Measurements from ENCODE around the gene MLST8.
"Not testable (repeated sequence)": the region's sequence is repeated elsewhere in the genome, so short reads cannot be mapped to it uniquely, and the experiment has no call there.

Gene MLST8

DNA sequence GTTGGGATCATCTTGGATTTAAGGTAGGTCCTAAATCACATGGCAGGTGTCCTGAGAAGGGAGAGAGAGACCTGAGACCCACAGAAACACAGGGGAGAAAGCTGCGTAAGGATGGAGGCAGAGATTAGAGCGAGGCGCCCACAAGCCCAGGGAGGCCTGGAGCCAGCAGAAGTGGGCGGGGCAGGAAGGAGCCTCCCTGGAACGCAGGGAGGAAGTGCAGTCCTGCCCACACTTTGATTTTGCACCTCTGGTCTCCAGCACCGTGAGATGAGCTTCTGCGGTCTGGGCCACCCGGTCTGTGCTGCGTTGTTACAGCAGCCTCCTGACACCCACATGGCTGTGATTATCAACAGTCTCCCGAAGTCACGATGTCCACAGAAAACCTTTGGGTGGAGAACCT is 37.3 kb downstream of the MLST8 start:
- in situ Hi-C loops (cut with MboI; ENCODE audit: low sequenced_read_pairs), result no loop called here

GRCh38 chr16:2243031-2243528 is 37.8 kb downstream of the MLST8 start:
- in situ Hi-C loops (cut with MboI; ENCODE audit: low sequenced_read_pairs), result no loop called here

DNA sequence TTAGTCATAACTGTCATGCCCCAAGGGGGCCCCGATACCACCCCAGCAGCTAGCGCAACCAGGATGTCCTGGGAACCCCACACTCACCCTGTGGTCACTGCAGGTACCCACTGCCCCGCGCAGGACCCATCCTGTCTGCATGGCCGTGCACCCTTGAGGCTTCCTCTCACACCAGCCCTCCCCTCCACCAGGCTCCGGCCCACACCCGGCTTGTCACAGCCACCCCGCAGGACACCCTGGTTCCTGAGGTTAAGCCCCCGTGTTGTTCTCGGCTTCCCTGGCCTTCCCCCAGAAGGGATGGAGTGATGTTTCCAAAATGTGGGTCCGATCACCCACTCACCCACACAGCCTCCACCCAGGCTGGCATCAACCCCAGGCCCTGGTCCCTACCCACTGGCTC is 38.5 kb downstream of the MLST8 start:
- in situ Hi-C loops (cut with MboI; ENCODE audit: low sequenced_read_pairs), result no loop called here

GRCh38 chr16:2244301-2244700 is 39.0 kb downstream of the MLST8 start:
- in situ Hi-C loops (cut with MboI; ENCODE audit: low sequenced_read_pairs), result no loop called here

DNA sequence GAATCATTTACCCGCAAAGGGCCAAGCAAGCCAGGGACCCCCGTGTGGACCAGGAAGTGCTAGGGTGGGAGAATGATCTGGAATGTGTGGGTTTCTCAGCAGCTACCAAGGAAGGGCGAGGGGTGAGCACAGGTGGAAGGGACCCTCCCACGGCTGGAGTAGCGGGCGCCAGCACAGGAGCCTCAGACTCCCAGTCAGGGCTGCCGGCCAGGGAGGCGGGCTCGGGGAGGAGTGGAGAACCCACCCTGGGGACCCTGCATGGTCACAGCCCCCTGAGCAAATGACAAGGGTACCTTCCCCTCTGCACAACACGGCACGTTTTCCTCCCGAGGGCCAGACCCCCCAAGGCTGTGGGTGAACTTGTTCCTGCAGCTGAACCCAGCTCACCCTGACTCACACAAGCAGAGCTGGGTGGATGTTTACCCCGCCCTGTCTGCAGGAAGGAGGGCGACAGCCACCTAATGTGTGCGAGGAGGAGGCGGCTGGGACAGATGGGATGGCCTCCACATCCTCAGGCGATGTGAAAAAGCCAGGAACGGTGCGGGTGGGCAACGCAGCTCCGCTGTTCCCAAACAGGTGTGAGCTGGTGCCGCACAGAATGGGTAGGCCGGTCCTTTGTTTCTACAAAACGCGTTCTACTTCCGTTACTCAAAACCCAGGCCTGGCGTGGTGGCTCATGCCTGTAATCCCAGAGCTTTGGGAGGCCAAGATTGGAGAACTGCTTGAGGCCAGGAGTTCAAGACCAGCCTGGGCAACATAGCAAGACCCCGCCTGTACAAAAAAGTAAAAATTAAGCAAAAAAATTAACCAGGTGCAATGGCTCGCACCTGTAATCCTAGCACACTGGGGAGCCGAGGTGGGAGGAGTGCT is 39.9 kb downstream of the MLST8 start:
- in situ Hi-C loops (cut with MboI; ENCODE audit: low sequenced_read_pairs), result no loop called here

DNA sequence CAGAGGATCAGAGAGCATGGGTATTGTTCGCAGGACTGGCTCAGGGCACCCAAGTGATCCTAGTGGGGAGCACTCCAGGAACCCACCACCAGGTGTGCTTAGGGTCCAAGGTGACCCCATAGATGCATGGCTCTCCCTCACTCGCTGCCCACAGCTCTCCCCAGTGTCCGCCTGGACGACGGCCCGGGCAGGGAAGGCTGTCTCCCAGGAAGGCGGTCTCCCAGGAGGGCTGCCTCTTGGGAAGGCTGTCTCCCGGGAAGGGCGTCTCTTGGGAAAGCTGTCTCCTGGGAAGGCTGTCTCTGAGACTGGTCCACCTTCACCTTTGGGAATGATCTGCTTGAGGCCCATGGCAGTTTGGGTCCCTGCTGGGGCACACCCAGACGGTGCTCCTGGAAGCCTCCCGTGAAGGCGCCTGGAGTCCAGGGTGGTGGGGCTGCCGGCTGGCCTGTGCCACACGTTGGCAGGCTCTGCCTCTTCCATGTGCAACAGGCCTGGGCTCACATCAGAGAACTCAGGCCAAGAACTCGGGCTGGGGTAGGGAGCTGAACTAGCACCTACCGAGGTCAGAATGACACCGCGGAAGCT is 41.1 kb downstream of the MLST8 start:
- in situ Hi-C loops (cut with MboI; ENCODE audit: low sequenced_read_pairs), result no loop called here

DNA sequence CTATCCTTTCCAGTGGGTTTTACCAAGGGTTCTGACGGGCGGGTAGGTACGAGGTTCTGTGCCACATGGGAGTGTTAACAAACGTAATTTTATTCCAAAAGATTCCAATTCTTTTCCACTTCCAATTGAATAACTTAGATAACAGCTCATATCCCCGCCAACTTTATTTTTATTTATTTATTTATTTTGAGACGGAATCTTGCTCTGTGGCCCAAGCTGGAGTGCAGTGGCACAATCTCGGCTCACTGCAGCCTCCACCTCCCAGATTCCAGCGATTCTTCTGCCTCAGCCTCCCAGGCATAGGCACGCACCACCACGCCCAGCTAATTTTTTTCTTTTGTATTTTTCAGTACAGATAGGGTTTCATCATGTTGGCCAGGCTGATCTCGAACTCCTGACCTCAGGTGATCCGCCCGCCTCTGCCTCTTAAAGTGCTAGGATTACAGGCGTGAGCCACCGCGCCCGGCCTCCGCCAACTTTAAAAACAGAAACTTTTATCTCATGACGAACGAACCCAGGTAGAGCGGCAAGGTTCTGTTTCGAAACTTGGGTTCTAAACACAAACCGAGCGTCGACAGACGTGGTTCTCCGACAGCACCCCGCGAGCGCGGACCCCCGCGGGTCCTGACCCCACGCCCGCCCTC is 45.5 kb downstream of the MLST8 start:
- in situ Hi-C loops (cut with MboI; ENCODE audit: low sequenced_read_pairs), result no loop called here

- in situ Hi-C loops (cut with MboI; ENCODE audit: low sequenced_read_pairs), result no loop called here
Observed at GRCh38 chr16:2251296-2252111, 46.2 kb downstream of the MLST8 start, which contains the start of gene ECI1. TSS of gene ECI1 (minus strand) at chr16:2251587. CDS start at chr16:2251566, 21 bp downstream.

GRCh38 chr16:2252806-2253148 is 47.5 kb downstream of the MLST8 start:
- in situ Hi-C loops (cut with MboI; ENCODE audit: low sequenced_read_pairs), result no loop called here

- in situ Hi-C loops (cut with MboI; ENCODE audit: low sequenced_read_pairs), result no loop called here
Observed at GRCh38 chr16:2253293-2253692, 48.0 kb downstream of the MLST8 start.

DNA sequence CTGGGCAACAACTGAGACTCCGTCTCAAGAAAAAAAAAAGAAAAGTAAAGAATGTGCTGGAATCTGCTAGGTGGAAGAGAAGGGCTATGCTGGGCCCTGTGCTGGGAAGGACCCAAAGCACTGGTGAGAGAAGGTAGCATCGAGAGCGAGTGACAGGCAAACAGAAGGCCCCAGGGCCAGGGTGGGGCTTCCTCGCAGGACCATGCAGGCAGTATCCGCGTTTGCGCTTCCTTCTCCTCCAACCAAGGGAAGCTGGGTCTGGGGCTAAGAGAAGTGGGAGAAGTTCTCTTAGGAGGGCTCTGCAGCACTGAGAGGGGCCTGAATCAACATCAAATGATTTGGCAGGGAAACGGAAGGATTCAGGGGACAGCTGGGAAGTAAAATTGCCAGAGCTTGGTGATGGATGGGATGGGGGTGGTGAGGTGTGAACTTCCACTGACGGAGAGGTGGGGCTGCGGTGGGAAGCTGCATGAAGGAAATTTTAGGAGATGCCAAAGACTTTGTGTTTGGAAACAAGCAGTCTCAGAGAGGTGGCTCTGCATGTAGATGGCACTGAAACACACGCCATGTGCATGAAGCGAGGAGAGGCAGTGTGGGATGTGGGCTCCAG is 51.4 kb downstream of the MLST8 start:
- in situ Hi-C loops (cut with MboI; ENCODE audit: low sequenced_read_pairs), result no loop called here

- in situ Hi-C loops (cut with MboI; ENCODE audit: low sequenced_read_pairs), result no loop called here
Observed at GRCh38 chr16:2257726-2258125, 52.5 kb downstream of the MLST8 start.

- in situ Hi-C loops (cut with MboI; ENCODE audit: low sequenced_read_pairs), result not testable (repeated sequence)
Observed at GRCh38 chr16:2258530-2258929, 53.3 kb downstream of the MLST8 start.

Measured in HL-60/S4 (cell line).